NCI-H524 (cell line): ENCODE data around the gene ZNF451.

Source experiments
- DNase-seq, 2 experiments: peaks; one replicate each; lab custom pipeline; 2025; lab: John Stamatoyannopoulos, UW

Gene ZNF451

GRCh38 chr6:57147955-57148858 lies 58.2 kb downstream of the ZNF451 start:
- DNase-seq: no peak

DNA sequence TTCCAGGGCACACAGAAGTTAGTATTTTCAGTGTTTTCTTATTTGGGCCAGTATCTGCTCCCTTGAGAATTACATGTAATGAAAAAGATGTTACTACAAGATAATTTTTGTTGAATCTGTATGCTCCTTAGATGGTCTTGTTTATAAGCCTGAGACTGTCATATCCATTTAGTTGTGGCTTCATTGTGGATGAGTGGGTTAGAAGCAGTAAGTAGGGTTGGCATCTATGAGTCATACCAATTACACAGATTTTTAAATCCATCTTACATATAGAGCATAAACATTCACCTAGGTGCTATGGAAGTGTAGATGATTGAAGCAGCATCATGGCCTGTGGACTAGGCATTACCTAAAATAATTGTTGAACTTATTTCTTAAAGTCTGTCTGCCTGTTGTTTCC lies 68.7 kb downstream of the ZNF451 start:
- DNase-seq: no peak

DNA sequence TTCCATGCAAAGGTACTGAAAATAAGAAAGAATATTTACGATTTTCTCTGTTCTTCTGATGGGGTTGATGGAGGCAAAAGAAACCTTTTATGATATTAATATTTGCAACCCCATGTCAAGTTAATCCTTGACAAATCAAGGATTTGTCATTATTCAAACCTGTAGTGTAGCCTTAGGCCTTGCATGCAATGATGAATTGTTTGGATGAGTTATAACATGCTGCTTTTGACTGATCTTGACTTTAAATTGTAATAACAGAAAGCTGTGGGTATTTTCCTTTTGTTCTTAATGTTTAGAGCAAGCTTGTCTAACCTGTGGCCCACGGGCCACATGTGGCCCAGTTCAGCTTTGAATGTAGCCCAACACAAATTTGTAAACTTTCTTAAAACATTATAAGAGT lies 69.1 kb downstream of the ZNF451 start:
- DNase-seq: no peak

GRCh38 chr6:57162028-57162427 lies 72.0 kb downstream of the ZNF451 start:
- DNase-seq: no peak

DNA sequence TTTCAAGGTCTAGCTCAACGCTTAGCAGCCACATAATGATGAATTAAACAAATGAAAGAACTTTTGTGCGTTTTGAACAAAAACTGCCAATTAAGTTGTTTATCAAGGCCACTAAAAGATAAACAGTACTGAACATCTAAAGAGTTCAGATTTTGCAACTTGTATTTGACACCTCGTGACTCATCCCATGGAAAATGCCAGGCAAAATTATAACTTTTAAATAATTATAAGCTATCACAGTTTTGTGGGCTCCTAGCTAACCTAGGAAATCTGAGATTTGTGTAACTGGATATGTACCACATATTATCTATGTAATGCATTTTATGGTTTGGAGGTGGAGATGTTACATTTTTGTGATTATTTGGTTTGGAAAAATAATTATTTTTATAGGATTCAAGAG lies 72.5 kb downstream of the ZNF451 start:
- DNase-seq: no peak

GRCh38 chr6:57163956-57164355 lies 74.0 kb downstream of the ZNF451 start:
- DNase-seq: no peak

DNA sequence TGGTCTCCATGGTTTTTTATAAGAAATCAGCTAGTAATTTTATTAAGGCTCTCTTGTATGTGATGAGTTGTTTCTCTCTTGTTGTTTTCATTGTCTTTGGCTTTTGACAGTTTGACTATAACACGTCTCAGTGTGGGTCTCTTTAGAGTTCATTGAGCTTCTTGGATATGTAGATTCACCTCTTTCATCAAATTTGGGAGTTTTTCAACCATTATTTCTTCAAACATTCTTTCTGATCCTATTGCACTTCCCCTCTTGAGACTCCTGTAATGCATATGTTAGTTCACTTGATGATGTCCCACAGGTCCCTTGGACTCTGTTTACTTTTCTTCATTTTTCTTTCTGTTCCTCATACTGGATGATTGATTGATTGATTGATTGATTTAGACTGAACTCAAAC lies 75.1 kb downstream of the ZNF451 start:
- DNase-seq: no peak

GRCh38 chr6:57172136-57173055 lies 82.4 kb downstream of the ZNF451 start, which contains the start of gene BAG2:
BAG2 (plus strand) TSS chr6:57172326; CDS start chr6:57172698, 372 bp downstream.
- DNase-seq: peak; percentile 58 to 76

DNA sequence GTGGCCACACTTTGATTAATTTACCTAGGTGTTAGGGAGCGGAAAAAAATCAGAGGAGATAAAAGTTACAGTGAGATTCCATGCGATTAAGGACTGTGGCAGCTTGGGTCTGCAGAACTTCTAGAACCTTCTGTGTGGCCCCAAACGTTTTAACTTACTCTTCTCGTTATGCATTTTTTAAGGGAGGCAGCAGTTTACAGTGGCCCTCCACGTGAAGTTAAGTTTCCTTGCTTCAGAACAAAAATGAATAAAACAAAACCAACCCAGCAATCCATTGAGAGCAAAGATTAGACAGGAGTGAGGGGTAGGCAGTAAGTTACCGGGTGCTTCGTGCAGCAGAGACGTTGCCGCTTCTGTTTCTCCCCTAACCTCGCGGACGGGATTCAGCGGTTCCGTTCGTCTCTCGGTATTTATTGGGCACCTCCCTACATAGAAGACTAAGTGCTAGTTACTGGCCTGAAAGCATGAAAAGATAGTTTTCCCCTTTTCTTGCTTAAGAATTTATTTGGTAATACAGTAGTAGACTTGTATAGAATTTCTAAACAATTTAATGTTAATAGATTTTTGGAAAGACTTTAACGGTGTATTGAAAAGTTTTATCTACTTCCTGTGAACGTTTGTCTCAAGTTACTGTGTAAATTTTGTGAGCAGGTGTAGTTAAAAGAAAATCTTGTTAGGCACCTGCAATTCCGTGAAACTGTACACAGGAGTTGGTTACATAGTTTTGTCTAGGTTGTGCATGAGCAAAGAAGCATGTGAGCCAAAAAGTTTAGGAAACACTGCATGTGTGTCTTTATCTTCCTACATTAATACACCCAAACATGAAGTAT lies 83.3 kb downstream of the ZNF451 start:
- DNase-seq: no peak

- no peak for DNase-seq
Measured at GRCh38 chr6:57173886-57174510, 84.0 kb downstream of the ZNF451 start.

DNA sequence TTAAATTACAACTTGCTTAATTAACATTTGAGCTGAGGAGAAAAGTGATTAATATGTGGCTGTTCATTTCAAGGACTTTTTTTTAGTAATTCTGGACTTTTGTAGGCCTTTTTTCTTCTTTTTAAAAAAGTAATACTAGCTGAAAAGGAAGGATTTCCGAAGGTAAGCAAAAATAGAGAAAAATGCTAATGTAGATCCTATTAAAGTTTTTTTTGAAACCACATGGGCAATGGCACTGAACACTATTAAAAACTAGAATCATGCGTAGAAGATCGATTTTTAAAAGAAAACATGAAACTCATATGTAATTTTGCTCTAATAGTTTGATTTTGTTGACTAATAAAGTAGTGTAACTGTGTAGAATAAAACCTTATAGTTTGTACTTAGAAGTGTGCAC lies 84.5 kb downstream of the ZNF451 start:
- DNase-seq: no peak

DNA sequence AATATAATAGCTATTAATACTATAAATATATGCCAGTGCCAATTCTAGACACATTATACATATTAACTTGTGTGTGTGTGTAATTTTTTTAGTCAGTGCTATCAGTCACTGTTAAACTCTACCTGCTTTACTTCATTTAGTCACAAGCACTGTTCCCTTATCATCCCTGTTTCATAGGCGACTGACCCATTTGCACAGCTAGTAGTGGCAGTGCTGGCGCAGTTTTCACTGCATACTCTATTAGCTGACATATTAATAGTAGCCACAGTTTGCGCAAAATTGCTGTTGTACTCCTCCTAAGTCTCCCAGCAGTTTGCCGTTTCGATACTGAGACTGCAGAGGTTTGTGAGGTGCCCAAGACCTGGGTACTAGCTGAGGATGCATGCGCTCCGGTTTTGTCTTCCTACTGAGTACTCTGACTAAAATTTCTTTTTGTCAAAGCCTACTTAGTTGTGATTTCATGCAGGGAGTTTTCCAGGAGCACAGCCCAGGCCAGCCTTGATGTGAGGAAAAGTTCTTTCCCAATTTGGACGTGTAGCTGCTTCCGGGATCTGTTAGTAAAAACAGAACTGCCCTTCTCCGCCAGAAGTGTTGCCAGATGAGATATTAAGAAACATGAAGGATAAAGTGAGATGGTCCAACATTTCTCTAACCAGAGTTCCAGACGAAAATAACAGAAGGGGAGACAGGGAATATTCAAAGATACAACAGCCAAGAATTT lies 87.7 kb downstream of the ZNF451 start:
- no peak for DNase-seq

- no peak for DNase-seq
Measured at GRCh38 chr6:57180596-57180995, 90.6 kb downstream of the ZNF451 start.

DNA sequence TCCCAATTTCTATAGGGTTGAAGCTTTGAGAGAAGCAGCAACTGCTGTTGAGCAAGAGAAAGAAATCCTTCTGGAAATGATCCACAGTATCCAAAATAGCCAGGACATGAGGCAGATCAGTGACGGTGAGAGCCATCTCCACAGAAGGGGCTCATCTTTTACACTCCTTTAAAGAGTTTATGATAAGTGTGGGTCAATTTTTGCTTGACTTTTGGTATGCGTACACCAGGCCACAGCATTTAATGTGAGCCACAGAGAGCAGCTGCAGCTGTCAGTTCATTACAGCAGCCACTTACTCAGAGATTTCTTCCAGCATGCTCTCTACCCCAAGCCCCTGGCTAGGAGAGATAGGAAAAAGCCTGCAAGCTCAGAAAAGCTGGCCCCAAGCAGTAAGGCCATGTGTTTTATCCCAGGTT lies 92.0 kb downstream of the ZNF451 start:
- no peak for DNase-seq

DNA sequence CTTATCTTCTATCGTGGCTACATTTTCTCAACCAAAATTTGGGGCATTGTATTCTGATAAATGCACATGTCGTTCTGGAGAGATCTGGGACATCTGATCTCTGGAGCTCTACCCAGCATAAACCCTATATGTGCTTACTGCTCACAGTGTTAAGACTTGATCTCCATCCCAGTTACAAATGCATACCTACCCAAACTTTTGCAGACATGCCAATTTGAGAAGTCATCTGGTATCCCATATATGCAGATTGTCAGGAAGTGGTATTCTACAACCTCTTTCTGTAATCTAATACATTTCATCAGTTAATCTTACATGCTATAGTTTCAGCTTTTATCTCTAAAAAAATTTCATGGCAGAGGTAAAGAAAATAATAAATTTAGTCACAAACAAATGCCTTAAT lies 93.3 kb downstream of the ZNF451 start:
- no peak for DNase-seq

DNA sequence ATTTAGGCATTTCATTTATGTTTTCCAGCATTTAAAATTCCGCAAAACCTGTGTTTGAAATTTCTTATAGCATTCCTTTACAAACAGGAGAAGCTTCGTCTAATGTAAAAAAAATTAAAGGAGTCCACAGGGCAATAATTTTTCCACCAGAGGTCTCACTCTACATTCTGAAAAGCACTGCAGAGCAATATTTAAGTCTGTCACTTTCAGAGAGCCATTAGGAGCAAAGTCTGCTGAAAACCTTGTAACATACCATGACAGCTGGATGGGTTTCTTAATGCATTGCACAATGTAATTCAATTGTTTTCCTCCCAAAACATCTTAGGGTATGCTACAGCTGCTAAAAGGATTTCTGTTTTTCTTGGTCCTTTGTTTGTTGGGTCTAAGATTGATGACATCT lies 100.2 kb downstream of the ZNF451 start:
- peak in 1 of 2 experiments; percentile 11 for DNase-seq

DNA sequence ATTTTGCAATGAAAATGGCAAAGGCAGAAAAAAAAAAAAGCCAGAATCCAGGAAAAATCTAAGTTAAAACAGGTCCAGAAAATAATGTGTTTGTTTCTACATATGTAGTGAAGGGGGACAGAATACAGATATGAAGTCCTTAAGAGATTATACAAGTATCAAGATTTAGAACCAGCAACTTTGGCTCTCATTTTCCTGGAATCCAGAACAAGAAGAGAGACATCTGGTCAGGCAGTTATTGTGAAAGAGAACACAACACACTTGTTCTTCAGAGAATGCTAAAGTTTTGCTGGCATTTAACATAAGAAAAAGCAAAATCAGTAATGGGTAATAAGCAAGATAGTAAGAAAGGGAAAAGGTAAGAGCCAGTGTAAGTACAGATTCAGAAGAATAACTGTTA lies 103.2 kb downstream of the ZNF451 start:
- no peak for DNase-seq

- no peak for DNase-seq
Measured at GRCh38 chr6:57195457-57195856, 105.5 kb downstream of the ZNF451 start.

GRCh38 chr6:57198926-57199636 lies 109.1 kb downstream of the ZNF451 start:
- no peak for DNase-seq

DNA sequence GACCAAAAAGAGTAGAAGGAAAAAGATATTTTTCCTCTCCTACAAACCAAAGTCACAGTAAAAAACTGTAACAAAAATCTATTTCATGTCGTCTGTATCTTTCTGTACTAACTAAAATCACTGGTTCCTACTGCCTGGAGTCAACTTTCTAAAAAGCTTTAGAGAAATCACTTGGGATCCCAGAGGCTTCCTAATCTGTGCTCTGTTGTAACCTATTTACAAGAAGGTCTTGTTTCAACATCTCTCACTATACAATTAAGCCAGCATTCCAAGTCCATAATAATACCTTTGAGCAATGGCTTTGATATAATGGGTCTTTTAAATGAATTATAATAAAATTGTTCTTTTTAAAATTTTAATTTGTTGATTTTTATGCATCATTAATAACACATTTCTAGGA lies 111.7 kb downstream of the ZNF451 start:
- no peak for DNase-seq
